Stimulated activated CD4-positive, alpha-beta T cell treated with anti-CD3 and anti-CD28 coated beads, Interleukin-4, amount 100 ng/mL, for 48 hours (primary cell): ENCODE results near the gene MDGA2.
"Not testable (repeated sequence)": the region's sequence is repeated elsewhere in the genome, so short reads cannot be mapped to it uniquely, and the experiment has no call there.

Experiments
- DNase-seq, 2 donors: peaks; one replicate each; pipeline ENCODE4 v3.0.0-alpha.2; 2020; ENCODE audit warnings: low read depth in 2 of 2

MDGA2 gene

GRCh38 chr14:47624126-47624525, 51.3 kb downstream of the MDGA2 start:
- DNase-seq, result not testable (repeated sequence)

- DNase-seq, result no peak
These were observed 56.0 kb downstream of the MDGA2 start for GRCh38 chr14:47619392-47619791.

DNA sequence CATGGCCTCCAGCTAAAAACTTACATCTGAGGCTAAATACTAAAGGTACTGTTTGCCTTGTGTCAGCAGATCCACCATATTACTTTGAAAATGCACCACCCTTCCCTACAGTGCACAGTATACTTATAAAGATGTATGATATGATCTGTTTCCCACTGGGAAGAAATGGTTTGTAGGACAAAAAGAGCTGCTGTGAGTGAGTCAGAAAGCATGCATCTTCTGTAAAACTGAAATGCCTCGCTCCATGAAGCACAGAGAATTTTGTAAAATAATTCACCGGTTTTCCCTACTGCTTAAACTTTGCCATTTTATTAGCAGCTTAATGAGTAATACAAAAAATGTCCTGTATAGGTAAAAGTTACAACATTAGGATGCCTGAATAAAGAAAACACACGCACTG, 68.8 kb downstream of the MDGA2 start:
- no peak for DNase-seq

DNA sequence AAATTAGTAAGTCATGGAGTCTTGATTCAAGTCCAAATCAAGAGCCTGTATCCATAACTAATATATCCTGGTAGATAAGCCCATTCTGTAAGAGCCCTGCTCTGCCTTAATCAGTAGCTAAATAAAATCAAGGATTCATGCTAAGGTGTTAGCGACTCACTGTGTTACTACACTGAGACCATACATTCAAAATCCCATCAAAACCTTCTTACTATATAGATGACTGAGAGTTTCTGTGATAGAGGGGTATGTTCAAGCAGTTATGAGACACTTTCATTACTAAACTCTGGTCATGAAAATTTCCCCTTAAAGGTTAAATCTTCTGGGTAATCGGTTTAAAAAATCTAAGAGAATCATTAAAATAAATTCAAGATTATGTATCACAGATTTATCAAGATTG, 78.5 kb downstream of the MDGA2 start:
- no peak for DNase-seq

GRCh38 chr14:47596232-47596631, 79.2 kb downstream of the MDGA2 start:
- no peak for DNase-seq

- no peak for DNase-seq
These were observed 79.9 kb downstream of the MDGA2 start for GRCh38 chr14:47595552-47595951.

GRCh38 chr14:47590767-47591495, 84.5 kb downstream of the MDGA2 start:
- no peak for DNase-seq

GRCh38 chr14:47585447-47585846, 90.0 kb downstream of the MDGA2 start:
- DNase-seq, result no peak

- no peak for DNase-seq
These were observed 108.1 kb downstream of the MDGA2 start for GRCh38 chr14:47567273-47567672.

DNA sequence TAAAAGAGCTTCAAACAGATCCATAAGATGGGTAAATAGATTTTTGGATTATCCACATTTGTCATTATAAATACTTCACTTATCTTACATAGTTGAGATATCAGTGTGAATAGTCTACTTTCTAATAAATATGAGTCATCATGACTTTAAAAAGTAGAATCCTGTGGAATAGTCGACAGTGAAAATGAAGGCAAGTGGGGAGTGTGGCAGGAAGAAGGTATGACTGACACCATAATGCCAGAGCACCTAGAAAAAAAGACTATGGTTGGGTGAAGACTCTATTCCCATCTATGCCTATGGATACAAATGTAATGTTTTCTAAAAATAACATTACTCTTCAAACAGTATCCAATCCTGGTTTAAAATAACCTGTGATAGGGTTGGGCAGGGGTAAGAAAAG, 117.5 kb downstream of the MDGA2 start:
- no peak for DNase-seq

GRCh38 chr14:47555333-47555732, 120.1 kb downstream of the MDGA2 start:
- no peak for DNase-seq

- DNase-seq, result no peak
These were observed 125.5 kb downstream of the MDGA2 start for GRCh38 chr14:47549886-47550285.

- DNase-seq, result no peak
These were observed 131.9 kb downstream of the MDGA2 start for GRCh38 chr14:47543459-47543858.

DNA sequence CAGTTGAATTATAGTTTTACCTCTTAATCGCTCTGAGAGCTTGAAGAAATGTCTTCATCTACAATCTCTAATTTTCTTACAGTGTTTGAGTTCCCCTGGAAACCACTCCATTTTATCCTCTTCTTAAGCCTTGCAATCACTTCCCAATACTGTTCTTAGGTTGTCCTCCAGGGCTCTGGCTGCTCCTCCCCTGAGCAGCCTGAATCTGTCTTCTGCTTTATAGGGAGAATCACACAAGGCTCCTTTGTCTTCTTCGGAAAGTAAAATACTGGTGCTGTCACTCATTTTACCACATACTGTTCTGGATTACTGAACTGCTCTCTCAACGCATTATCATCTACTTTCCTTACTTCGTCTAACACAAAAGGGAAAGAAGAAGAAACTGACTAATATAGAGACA, 133.7 kb downstream of the MDGA2 start:
- DNase-seq, result no peak

GRCh38 chr14:47539031-47539461, 136.4 kb downstream of the MDGA2 start:
- DNase-seq, result no peak

GRCh38 chr14:47536341-47536740, 139.1 kb downstream of the MDGA2 start:
- DNase-seq, result no peak

GRCh38 chr14:47526591-47527244, 148.7 kb downstream of the MDGA2 start:
- no peak for DNase-seq

DNA sequence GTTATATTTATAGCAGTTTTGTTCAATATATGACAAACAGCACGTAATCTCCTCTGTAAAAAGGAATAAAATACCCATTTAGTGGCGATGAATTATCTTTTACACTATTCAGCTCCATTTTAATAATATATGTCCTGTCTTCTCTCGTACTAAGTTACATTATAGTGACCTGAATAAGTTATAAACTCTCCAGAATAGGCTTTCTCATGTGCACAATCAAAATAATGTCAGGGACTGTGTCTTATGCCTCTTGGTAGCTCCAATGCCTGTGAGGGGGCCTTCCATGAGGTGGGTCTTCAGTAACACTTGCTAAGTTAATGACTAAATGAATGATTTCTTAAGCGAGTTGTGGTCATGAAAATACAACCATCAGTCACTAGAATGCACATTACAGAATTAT, 150.9 kb downstream of the MDGA2 start:
- DNase-seq, result no peak

DNA sequence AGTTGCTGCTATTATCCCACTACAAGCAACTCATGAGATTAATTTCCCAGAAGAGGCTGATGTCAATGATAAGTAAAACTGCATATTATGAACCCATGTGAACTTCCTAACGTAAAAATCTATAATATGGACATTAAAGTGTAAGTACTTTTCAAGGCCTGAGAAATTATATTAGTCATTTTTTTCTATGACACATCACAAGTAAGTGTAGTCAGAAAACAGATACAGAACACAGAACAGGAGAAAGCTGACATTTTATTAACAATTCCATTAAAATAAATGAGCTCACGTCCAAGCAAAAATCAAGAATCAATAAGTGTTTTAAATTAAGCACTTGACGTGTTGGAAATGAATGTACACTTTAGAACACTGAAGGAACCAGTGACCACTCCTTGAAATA, 155.0 kb downstream of the MDGA2 start:
- DNase-seq, result no peak

DNA sequence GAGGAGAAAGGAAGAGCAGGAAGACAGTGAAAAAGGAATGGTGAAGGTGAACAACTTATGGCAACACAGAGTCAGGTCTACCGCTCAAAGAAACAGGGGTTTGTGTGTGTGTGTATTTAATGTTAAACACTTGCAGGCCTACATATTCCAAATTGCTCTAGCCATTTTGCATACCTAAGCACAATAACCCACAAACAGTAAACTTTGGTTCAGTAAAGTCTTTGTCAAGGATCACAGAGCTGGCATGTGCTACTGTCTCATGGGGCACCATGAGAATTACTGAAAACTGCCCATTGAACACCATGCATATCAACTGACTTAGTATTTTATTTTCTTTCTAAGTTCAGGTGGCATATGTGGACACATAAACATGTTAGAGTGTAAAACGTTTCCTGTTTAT, 163.6 kb downstream of the MDGA2 start:
- no peak for DNase-seq

- DNase-seq, result no peak
These were observed 165.4 kb downstream of the MDGA2 start for GRCh38 chr14:47509957-47510356.

DNA sequence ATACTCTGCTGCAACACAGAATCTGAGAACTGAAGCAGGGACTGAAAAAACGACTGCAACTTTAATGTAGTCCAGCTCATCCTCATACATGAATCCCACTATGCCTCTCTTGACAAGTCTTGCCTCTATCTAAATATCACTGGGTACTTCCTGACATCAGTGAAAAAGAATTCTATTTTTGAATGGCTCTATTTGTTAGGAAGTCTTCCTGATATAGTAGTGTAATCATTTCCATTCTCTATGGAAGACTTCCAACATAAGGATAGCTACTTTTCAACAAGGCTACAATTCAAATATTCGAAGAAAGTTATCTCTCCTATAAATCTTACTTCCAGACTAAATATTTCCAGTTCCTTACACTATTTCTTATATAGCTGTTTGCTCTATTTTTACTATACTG, 167.5 kb downstream of the MDGA2 start:
- DNase-seq, result no peak

DNA sequence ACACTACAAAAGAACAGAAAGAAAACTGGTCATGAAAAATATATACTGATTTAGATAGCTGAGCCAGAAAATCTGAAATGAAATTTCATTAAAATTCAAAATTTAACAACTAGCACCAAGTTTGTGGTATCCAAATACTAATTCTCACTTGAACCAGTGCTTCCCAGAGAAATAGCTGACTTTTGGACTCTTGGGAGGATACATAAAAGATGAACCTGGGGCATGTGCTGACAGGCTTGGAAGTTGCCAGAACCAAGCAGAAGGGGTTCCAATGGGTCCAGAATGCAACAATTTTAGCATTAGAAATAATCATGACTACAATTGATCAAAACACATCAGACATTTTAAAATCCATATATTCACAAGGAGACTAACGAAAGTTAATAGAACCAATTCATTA, 175.0 kb downstream of the MDGA2 start:
- no peak for DNase-seq

DNA sequence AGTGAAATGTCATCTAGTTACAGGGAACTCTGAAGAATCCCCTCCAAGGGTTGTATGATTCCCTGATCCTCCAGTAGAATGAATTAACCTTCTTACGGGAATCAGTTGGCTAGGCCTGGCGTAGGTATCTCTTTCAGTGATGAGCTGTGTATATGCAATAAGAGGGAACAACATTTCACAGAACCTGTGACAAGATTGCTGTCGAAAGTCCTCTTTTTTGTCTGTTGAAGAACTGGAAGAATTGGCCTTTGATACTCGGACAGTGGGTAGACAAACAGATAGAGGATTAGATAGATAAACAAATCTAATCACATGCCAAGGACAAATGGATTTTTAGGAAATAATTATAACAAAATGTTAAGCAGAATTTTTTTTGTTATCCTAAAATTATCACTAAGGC, 184.6 kb downstream of the MDGA2 start:
- DNase-seq, result no peak
